ENCODE data around the gene SAG. TPM values are rescaled to one million over a fixed set of nuclear protein-coding genes. Genes with fewer than 3 reads are reported as not detected.

Gene SAG
- polyA plus RNA-seq, 1 experiment = not detected

GRCh38 chr2:233375490-233376314 is 68.1 kb downstream of the SAG start:
- no peak for DNase-seq (ENCODE audit: low read depth, low spot score)
- ChIA-PET CTCF (interaction anchor here (1.1 kb wide), 1 partner anchor 44 kb away, joined by 3 read pairs; no protein-coding TSS in a partner anchor), POLR2A (no interaction called here)
- Histone ChIP-seq H3K9me3 (ENCODE audit: control insufficient read depth, insufficient read depth, low read length) (no peaks in the 10 kb centered on the region), H3K4me3 (ENCODE audit: low read depth, low read length) (no peak overlapping the region), H3K27me3 (ENCODE audit: control insufficient read depth, insufficient read depth, low read length) (no peaks in the 10 kb centered on the region), H3K27ac (ENCODE audit: low read depth, low read length) (no peak overlapping the region)
- TF ChIP-seq, protein P1, sequence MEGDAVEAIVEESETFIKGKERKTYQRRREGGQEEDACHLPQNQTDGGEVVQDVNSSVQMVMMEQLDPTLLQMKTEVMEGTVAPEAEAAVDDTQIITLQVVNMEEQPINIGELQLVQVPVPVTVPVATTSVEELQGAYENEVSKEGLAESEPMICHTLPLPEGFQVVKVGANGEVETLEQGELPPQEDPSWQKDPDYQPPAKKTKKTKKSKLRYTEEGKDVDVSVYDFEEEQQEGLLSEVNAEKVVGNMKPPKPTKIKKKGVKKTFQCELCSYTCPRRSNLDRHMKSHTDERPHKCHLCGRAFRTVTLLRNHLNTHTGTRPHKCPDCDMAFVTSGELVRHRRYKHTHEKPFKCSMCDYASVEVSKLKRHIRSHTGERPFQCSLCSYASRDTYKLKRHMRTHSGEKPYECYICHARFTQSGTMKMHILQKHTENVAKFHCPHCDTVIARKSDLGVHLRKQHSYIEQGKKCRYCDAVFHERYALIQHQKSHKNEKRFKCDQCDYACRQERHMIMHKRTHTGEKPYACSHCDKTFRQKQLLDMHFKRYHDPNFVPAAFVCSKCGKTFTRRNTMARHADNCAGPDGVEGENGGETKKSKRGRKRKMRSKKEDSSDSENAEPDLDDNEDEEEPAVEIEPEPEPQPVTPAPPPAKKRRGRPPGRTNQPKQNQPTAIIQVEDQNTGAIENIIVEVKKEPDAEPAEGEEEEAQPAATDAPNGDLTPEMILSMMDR (IDR thresholded peaks at IDR 0.05; ENCODE audit: low read depth, low read length) = no peak

- ChIA-PET CTCF (interaction anchor here (1.2 kb wide), 1 partner anchor 25 kb away, joined by 4 read pairs; no protein-coding TSS in a partner anchor), POLR2A (no interaction called here)
- H3K27me3 ChIP-seq (ENCODE audit: control insufficient read depth, insufficient read depth, low read length) = no peaks in the 10 kb centered on the region
- no peak overlapping the region for H3K27ac ChIP-seq (ENCODE audit: low read depth, low read length)
- no peaks in the 10 kb centered on the region for H3K9me3 ChIP-seq (ENCODE audit: control insufficient read depth, insufficient read depth, low read length)
- TF ChIP-seq, protein P1 (IDR thresholded peaks at IDR 0.05; ENCODE audit: low read depth, low read length) = no peak
- no peak overlapping the region for H3K4me3 ChIP-seq (ENCODE audit: low read depth, low read length)
- DNase-seq (ENCODE audit: low read depth, low spot score) = no peak
Observed at GRCh38 chr2:233379034-233379433, 71.4 kb downstream of the SAG start.

GRCh38 chr2:233379441-233379840 is 71.8 kb downstream of the SAG start:
- no peak overlapping the region for H3K4me3 ChIP-seq (ENCODE audit: low read depth, low read length)
- no peak overlapping the region for H3K27ac ChIP-seq (ENCODE audit: low read depth, low read length)
- POLR2A ChIA-PET = no interaction called here
- H3K27me3 ChIP-seq (ENCODE audit: control insufficient read depth, insufficient read depth, low read length) = no peaks in the 10 kb centered on the region
- DNase-seq (ENCODE audit: low read depth, low spot score) = no peak
- H3K9me3 ChIP-seq (ENCODE audit: control insufficient read depth, insufficient read depth, low read length) = no peaks in the 10 kb centered on the region
- CTCF ChIA-PET = interaction anchor here (1.2 kb wide), 1 partner anchor 26 kb away, joined by 4 read pairs; no protein-coding TSS in a partner anchor
- TF ChIP-seq, protein P1 (IDR thresholded peaks at IDR 0.05; ENCODE audit: low read depth, low read length) = no peak

DNA sequence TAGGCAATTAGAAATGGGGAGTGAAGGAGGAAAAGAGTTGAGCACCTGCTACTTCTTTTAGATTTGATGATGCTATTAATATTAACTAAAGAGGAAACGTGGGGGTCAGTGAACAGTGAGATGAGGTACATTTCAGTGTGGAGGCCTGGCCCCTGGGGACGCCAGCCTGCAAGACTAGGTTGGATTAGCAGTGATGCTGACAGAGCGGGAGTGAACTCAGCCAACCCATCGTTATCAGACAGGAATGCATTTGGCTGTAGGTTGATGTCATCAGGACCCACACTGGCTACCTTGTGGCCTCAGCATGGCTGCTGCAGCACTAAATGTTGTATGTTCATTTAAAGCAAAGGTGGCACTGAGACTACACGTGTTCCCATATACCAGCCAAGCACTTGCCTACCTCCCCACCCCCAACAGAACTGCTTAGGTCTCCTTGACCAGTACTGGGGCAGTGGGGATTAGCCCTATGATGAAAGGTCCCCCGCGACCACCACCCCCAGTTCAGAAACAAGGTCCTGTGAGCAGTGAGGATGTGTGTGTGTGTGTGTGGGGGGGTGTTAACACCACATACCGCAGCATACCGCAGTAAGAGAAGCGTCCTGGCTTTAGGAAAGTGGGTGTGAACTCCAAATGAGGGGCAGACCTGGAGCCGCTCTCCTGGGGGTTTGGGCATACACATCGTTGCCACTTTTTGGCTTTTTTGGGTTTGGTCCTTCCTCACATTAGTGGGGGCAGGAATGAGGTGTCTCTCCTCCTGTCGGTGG is 72.7 kb downstream of the SAG start:
- Histone ChIP-seq H3K27ac (ENCODE audit: low read depth, low read length) (no peak overlapping the region), H3K4me3 (ENCODE audit: low read depth, low read length) (no peak overlapping the region), H3K9me3 (ENCODE audit: control insufficient read depth, insufficient read depth, low read length) (no peaks in the 10 kb centered on the region), H3K27me3 (ENCODE audit: control insufficient read depth, insufficient read depth, low read length) (no peaks in the 10 kb centered on the region)
- DNase-seq (ENCODE audit: low read depth, low spot score) = no peak
- ChIA-PET CTCF (no interaction called here), POLR2A (no interaction called here)
- TF ChIP-seq, protein P1 (IDR thresholded peaks at IDR 0.05; ENCODE audit: low read depth, low read length) = no peak
